IPS-11a (cell line): ENCODE data around the gene ATP5MK.
"Not testable (repeated sequence)": the region's sequence is repeated elsewhere in the genome, so short reads cannot be mapped to it uniquely, and the experiment has no call there.

Experiments
- H3K4me3 ChIP-seq: one replicate; pipeline ENCODE4 v1.5.1; 2013; ENCODE audit warnings: low read depth, low read length, control low read depth

The ATP5MK gene

DNA sequence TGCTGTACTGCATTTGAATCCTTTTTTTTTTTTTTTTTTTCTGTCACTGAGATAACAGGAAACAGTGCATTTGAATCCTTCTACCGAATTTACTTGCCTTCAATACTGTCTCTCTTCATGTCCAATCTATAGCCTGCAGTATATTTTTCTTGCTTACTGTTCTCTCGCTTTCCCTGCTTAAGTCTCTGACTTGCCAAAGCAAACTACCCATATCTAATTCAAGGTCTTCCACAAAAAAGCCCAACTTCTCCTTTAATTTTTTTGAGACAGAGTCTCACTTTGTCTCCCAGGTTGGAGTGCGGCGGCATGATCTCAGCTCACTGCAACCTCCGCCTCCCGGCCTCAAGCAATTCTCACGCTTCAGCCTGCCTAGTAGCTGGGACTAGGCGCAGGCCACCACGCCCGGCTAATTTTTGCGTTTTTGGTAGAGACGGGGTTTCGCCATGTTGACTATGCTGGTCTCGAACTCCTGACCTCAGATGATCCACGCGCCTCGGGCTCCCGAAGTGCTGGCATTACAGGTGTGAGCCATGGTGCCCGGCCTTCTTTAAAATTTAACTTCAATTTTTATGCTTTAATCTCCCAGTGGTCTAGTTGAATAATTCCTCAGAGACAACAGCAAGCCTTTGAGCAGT is 1.0 kb upstream of the ATP5MK start:
- peak overlapping the region; percentile 98 for H3K4me3 ChIP-seq

DNA sequence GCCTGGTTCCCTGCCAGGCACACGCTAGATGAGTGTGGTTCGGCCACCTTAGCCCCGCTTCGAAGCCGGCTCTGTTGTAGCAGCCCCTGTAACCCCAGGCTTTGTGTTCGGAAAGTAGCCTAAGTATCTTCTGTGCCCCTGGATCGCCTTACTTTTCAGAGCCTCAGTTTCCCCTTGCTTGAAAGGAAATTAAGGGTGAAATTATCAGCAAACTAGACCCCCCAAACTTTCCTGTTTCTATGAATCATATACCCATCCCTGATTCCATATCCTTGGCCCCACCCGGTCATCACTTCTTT is 463 bp upstream of the ATP5MK start:
- H3K4me3 ChIP-seq = peak overlapping the region; percentile 98

DNA sequence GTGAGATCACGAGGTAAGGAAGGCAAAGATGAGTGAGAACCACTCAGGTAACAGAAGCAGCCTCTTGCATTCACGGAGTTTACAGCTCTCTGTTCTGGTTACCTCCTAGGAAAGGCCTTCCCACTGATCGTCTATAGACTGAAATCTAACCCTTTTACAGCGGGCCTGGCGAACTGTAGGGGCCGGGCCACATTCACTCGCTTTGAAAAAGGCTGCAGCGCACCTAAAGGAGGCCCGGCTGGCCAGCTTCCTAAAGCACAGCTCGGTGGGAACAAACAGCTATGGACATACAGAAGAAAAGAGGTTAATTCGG is 565 bp downstream of the ATP5MK start:
- peak overlapping the region; percentile 98 for H3K4me3 ChIP-seq

DNA sequence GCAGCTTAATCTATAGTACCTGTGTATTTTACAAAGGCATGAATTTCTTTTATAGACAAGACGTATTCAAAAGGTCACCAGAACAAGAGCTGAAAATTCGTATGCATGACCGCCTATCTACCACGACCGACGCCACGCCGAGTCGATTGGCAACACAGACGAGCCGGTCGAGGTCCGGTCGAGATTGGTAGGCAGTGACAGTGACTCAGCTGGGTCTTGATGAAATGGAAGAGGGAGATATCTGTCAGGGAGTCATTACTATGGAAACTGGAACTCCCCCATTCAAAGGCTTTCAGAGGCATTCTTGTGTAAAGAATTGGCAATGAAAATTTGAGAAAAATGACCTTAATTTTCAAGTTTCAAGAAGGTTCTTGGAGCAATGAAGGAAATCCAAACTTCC is 2.1 kb downstream of the ATP5MK start:
- no peak overlapping the region for H3K4me3 ChIP-seq

DNA sequence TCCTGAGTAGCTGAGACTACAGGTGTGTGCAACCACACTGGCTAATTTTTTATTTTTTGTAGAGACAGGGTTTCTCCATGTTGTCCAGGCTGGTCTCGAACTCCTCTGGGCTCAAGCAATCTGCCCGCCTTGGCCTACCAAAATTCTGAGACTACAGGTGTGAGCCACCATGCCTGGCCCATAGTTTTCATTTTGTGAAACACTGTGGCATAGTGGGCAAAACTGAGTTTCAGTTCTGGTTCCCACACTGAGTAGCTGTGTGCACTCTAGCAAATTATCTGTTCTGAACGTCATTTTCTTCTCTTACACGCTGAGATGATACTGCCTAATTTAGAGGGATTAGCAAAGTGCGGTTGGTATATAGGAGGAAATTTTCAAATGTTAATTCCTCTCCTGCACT is 13.5 kb downstream of the ATP5MK start:
- no peak overlapping the region for H3K4me3 ChIP-seq

DNA sequence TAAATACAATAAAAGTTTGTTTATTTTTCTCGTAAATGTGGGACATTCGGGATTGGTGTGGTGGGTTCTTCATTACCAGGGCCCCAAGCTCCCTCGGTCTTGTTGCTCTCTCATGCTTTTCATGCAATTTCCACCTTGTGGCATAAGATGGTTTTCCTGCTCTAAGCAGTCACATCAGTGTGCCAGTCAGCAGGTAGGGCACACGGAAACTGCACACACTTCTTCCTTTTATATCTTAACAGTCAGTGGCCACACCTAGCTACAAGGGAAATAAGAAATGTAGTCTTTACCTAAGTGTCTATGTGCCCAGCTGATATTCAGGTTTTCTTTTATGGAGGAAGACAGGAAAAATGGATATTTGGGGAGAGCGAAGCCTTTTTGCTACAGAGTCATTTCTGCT is 22.0 kb downstream of the ATP5MK start:
- H3K4me3 ChIP-seq = no peak overlapping the region

DNA sequence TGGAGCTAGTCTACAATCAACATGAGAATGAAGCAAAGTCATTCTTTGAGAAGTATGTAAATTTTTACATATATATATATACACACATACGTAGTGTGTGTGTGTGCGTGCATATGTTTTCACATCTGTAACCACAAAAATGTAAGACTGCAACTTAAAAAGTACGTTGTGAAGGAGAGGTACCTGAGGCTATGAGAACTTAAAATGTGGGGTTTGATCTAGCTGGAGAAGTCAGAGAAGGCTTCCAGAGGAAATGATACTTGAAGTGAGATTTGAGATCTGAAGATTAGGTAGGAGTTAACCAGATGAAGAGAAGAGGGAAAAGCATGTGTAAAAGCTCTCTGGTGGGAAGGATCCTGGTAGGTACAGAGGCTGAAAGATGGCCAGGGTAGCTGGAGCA is 22.7 kb downstream of the ATP5MK start:
- H3K4me3 ChIP-seq = no peak overlapping the region

DNA sequence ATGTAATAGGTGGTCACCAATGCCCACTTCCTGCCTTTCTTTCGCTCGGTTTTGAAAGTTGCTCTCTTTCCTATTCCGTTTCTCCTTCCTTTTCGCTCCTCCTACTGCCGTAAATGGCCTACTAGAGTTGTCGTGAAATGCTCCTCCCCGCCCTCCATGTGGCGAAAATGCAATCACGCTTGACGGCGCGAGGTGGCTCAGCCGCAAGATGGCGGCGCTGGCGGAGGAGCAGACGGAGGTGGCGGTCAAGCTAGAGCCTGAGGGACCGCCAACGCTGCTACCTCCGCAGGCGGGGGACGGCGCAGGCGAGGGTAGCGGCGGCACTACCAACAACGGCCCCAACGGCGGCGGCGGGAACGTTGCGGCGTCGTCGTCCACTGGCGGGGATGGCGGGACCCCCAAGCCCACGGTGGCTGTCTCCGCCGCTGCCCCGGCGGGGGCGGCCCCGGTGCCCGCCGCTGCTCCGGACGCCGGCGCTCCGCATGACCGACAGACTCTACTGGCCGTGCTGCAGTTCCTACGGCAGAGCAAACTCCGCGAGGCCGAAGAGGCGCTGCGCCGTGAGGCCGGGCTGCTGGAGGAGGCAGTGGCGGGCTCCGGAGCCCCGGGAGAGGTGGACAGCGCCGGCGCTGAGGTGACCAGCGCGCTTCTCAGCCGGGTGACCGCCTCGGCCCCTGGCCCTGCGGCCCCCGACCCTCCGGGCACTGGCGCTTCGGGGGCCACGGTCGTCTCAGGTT is 28.3 kb downstream of the ATP5MK start, which contains the start of gene TAF5:
TSS of gene TAF5 (plus strand) at position 195 of the 737 bp plus-strand sequence. CDS start at position 209, 14 bp downstream.
- peak within 1 kb of the TSS; percentile 75 for H3K4me3 ChIP-seq

DNA sequence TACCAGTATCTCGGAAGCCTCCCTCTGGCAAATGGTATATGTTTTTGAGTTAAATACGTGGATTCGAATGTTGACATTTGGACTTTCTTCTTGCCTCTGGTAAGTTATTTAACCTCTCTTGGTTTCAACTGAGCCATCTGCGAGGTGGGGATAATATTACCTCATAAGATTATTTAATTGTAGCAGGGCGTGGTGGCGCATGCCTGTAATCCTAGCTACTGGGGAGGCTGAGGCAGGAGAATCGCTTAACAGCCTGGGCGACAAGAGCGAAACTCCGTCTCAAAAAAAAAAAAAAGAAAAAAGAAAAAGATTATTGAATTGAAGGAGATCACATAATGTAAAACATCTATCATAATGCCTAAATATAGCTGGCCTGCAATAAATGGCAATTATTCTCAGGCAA is 28.9 kb downstream of the ATP5MK start:
- H3K4me3 ChIP-seq = peak overlapping the region; percentile 75

DNA sequence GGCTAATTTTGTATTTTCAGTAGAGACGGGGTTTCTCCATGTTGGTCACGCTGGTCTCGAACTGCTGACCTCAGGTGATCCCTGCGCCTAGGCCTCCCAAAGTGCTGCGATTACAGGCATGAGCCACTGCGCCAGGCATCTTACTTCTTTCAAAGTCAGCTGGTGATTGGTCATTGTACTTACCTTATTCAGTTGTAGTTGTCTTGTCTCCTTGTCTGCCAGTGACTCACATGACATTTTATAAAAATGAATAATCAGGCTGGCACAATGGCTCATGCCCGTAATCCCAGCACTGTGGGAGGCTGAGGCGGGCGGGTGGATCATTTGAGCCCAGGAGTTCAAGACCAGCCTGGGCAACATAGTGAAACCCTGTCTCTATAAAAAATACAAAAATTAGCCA is 35.5 kb downstream of the ATP5MK start:
- H3K4me3 ChIP-seq = not testable (repeated sequence)

DNA sequence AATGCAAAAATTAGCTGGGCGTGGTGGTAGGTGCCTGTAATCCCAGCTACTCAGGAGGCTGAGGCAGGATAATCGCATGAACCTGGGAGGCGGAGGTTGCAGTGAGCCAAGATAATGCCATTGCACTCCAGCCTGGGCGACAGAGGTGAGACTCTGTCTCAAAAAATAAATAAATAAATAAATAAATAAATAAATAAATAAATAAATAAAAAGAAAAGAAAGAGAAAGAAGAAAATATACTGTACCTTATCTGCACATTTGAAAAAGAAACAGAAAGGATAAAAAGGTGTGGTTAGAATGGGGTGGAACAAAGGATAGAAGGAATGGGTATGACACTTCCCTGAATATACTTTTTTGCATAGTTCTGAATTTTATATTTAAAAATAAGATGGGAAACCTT is 36.8 kb downstream of the ATP5MK start:
- not testable (repeated sequence) for H3K4me3 ChIP-seq

DNA sequence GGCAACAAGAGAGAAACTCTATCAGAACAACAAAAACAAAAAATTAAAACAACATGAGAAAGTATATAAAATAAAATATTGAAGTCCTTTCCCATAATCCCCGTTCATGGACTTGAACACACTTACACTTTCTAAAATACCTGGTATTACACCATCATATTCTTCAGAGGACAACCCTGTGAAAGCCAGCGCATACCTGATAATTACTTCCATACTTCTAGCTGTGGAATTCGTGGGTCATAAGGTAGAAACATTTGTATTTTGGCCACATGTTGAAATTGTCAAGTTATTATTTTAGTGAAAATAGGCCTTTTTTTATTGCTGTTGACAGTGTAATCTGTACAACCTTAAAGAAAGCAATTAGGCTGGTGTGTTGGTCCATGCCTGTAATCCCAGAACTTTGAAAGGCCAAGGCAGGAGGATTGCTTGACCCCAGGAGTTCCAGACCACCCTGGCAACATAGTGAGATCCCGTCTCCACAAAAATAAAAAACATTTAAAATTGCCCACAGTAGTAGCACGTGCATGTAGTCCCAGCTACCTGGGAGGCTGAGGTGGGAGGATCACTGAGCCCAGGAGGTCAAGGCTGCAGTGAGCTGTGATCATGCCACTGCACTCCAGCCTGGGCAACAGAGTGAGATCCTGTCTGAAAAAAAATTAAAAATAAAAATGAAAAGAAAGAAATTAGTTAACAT is 40.2 kb downstream of the ATP5MK start:
- H3K4me3 ChIP-seq = no peak overlapping the region

DNA sequence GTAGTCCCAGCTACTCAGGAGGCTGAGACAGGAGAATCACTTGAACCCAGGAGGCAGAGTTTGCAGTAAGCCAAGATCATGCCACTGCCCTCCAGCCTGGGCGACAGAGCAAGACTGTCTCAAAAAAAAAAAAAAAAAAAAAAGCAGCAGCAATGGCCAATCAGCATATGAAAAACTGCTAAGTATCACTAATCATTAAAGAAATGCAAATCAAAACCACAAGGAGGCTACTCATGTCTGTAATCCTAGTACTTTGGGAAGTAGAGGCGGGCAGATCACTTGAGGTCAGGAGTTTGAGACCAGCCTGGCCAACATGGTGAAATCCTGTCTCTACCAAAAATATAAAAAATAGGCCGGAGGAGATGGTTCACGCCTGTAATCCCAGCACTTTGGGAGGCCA is 41.7 kb downstream of the ATP5MK start:
- H3K4me3 ChIP-seq = not testable (repeated sequence)

DNA sequence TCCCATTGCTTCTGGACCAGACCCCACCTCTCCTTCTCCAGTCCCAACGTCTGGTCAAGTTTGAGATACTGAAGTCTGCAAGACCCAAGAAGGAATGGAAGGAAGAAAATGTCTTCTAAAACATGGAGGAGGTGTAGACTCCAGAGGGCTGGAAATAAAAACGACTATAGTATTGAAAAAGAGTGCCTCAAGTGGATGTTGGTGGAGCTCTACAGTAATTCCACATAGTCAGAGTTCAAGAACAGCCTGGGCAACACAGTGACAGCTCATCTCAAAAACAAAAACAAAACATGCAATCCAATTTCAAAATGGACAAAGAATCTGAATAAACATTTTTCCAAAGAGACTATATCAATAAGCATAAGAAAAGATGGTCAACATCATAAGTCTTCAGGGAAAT is 43.0 kb downstream of the ATP5MK start:
- H3K4me3 ChIP-seq = no peak overlapping the region

DNA sequence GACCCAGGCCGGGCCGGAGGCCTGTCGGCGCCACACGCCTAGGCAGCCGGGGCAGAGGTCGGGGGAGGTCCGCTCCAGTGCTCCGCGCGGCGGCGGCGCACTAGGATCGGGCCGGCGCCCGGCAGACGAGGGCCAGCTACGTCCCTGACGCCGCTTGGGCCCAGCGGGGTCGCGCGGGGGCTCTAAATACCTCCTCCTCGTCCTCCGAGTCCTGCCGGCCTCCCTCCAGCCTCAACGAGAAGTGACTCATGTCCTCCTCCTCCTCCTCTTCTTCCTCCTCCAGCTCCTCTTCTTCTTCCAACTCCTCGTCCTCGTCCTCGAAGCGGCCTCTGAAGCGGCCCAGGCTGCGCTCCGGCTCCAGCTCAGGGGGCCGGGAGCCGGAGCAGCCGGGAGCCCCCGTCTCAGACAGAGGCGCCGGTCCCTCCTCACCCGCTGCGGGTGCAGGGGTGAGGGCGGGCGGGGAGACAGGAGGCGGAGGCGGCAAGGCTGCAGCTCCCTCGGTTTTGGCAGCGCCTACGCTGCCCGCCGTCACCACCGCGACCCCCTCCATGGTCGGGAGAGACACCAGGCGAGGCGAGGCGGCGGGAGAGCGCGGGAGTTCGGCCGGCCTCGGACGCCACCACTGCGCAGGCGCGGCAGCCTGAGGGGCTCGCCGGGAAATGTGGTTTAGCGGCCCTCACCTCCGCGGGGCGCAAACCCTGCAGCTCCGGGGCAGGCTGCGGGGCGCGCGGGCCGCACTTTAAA is 45.6 kb downstream of the ATP5MK start, which contains the start of gene PCGF6:
TSS of gene PCGF6 (minus strand) at position 624 of the 744 bp plus-strand sequence. CDS start at position 550, 74 bp downstream.
- peak within 1 kb of the TSS; percentile 65 for H3K4me3 ChIP-seq

DNA sequence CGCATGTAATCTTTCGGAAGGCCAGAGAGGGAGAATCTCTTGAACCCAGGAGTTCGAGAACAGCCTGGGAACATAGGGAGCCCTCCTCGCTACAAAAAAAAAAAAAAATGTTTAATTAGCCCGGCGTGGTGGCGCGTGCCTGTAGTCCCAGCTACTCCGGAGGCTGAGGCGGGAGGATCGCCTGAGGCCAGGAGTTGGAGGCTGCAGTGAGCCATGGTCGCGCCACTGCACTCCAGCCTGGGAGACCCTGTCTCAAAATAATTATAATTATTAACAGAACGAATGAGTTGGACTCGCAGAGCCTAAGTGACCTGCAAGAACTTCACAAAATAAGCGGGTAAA is 46.1 kb downstream of the ATP5MK start:
- peak overlapping the region; percentile 65 for H3K4me3 ChIP-seq
